ENCODE results near the gene IFT57.

GRCh38 chr3:108110934-108111333 is 111.3 kb downstream of the IFT57 start:
- TF ChIP-seq POLR2A (IDR thresholded peaks at IDR 0.05) (no peak), POLR2AphosphoS5 (IDR thresholded peaks at IDR 0.05) (no peak)

All from gastroesophageal sphincter (tissue), 2 donors.